K562 (cell line): ENCODE results near the gene METTL23. TPM values are rescaled to one million over a fixed set of nuclear protein-coding genes. Genes with fewer than 3 reads are reported as not detected.
A peak's percentile ranks its signal among the peaks of the same experiment; 100 is the strongest.

Experiments used
- CTBP1 ChIP-seq: fragments of 450-650 bp; IDR thresholded peaks from 2 replicates; pipeline ENCODE4 v1.6.1; 2016; ENCODE audit warnings: borderline replicate concordance
- ETS2 ChIP-seq: IDR thresholded peaks from 2 replicates; pipeline ENCODE4 v1.6.1; 2016; ENCODE audit warnings: borderline replicate concordance, missing genetic modification characterization, mild to moderate bottlenecking, moderate library complexity, missing compliant biosample characterization; ENCODE audit not compliant: poor library complexity, severe bottlenecking
- HDAC2 ChIP-seq: fragments of 450-650 bp; IDR thresholded peaks from 2 replicates; pipeline ENCODE4 v1.6.1; 2016; ENCODE audit warnings: mild to moderate bottlenecking
- HDAC8 ChIP-seq: fragments of 450-650 bp; IDR thresholded peaks from 2 replicates; pipeline ENCODE4 v1.6.1; 2016; ENCODE audit warnings: mild to moderate bottlenecking, missing genetic modification characterization, moderate library complexity, missing compliant biosample characterization
- HEY1 ChIP-seq: fragments of 250-450 bp; sonication (Bioruptor Pico); IDR thresholded peaks from 2 replicates; pipeline ENCODE4 v1.5.0; 2020; ENCODE audit warnings: mild to moderate bottlenecking, moderate library complexity, borderline replicate concordance
- MAZ ChIP-seq, 2 experiments: fragments of 450-650 bp in 1 of 2; sonication (generic) in 1 of 2; formaldehyde crosslinking; IDR thresholded peaks in 1 of 2; conservative IDR thresholded peaks in 1 of 2; 2 replicates each; pipeline versions ENCODE4 v1.4.0 to v1.5.0; 2020; ENCODE audit warnings: mild to moderate bottlenecking in 1 of 2, missing genetic modification reagents in 1 of 2
- MEF2A ChIP-seq: IDR thresholded peaks from 2 replicates; pipeline ENCODE4 v1.6.1; 2011; ENCODE audit warnings: low read depth, mild to moderate bottlenecking, low read length, moderate library complexity; ENCODE audit not compliant: control insufficient read depth
- NCOA1 ChIP-seq: fragments of 450-650 bp; IDR thresholded peaks from 2 replicates; pipeline ENCODE4 v1.6.1; 2016; ENCODE audit warnings: low read depth
- NFE2 ChIP-seq: IDR thresholded peaks from 2 replicates; pipeline ENCODE4 v1.6.1; 2014; ENCODE audit warnings: antibody characterized with exemption, low read depth
- RB1 ChIP-seq: fragments of 450-650 bp; IDR thresholded peaks from 2 replicates; pipeline ENCODE4 v1.6.1; 2017; ENCODE audit warnings: low read depth, mild to moderate bottlenecking
- SUPT5H ChIP-seq: fragments of 450-650 bp; IDR thresholded peaks from 2 replicates; pipeline ENCODE4 v1.6.1; 2016
- TEAD1 ChIP-seq, 2 experiments: fragments of 450-650 bp in 1 of 2; sonication (generic) in 1 of 2; formaldehyde crosslinking; IDR thresholded peaks; 2 replicates each; pipeline versions ENCODE4 v1.4.0 to v1.8.0; 2020 to 2022; ENCODE audit warnings: mild to moderate bottlenecking in 2 of 2, missing genetic modification reagents in 1 of 2
- YY1 ChIP-seq, 3 experiments: IDR thresholded peaks; 2 replicates each; pipeline ENCODE4 v1.6.1; 2011; ENCODE audit warnings: low read length in 2 of 3, mild to moderate bottlenecking in 2 of 3, moderate library complexity in 2 of 3, borderline replicate concordance in 1 of 3, control low read depth in 1 of 3, low read depth in 1 of 3; ENCODE audit not compliant: insufficient read depth in 3 of 3, insufficient replicate concordance in 2 of 3, control insufficient read depth in 1 of 3, insufficient read length in 1 of 3; ENCODE audit errors: extremely low read depth in 1 of 3
- ZNF766 ChIP-seq: fragments of 200-800 bp; sonication (Bioruptor generic); conservative IDR thresholded peaks from 2 replicates; pipeline ENCODE4 v1.6.1; 2016; ENCODE audit warnings: missing genetic modification characterization, missing compliant biosample characterization
- polyA plus RNA-seq, 8 experiments: library from polyadenylated mRNA; depleted of rRNA in 4 of 8; stranded (reverse) in 5 of 8; unstranded in 3 of 8; fragments of >200 nt; fragmentation: Nextera tagmentation in 2 of 8; fragmentation: Illumina TruSeq in 1 of 8; extraction: Ambion mirVana in 2 of 8; extraction: Trizol in 1 of 8; gene quantifications; 2 replicates each; pipeline versions ENCODE4 v1.2.1 to v1.2.3, GENCODE V29; 2011 to 2014; ENCODE audit warnings: inconsistent platforms in 1 of 8, missing spikeins in 1 of 8
- total RNA-seq, 7 experiments: library from RNA; depleted of rRNA in 6 of 7; stranded (reverse); fragments of >200 nt in 6 of 7; fragmentation: Illumina TruSeq in 2 of 7; extraction: Trizol in 2 of 7; gene quantifications; 2 replicates each; pipeline versions ENCODE4 v1.2.1 to v1.2.3, GENCODE V29; 2011 to 2021; ENCODE audit warnings: low replicate concordance in 1 of 7
- TF ChIP-seq, protein P1 (sequence below): fragments of 450-650 bp; IDR thresholded peaks from 2 replicates; pipeline ENCODE4 v1.6.1; 2016; ENCODE audit warnings: antibody characterized with exemption
- TF ChIP-seq, protein P2 (sequence below): fragments of 250-450 bp; sonication (Bioruptor Pico); IDR thresholded peaks from 2 replicates; pipeline ENCODE4 v1.5.0; 2021

The METTL23 gene
- total and polyA plus RNA-seq, 9 of the 15 experiments (the other 6 are each of a cell fraction or from before 2014, with no cell fraction given), result 29.4 to 67.3 (median 41.6) TPM

DNA sequence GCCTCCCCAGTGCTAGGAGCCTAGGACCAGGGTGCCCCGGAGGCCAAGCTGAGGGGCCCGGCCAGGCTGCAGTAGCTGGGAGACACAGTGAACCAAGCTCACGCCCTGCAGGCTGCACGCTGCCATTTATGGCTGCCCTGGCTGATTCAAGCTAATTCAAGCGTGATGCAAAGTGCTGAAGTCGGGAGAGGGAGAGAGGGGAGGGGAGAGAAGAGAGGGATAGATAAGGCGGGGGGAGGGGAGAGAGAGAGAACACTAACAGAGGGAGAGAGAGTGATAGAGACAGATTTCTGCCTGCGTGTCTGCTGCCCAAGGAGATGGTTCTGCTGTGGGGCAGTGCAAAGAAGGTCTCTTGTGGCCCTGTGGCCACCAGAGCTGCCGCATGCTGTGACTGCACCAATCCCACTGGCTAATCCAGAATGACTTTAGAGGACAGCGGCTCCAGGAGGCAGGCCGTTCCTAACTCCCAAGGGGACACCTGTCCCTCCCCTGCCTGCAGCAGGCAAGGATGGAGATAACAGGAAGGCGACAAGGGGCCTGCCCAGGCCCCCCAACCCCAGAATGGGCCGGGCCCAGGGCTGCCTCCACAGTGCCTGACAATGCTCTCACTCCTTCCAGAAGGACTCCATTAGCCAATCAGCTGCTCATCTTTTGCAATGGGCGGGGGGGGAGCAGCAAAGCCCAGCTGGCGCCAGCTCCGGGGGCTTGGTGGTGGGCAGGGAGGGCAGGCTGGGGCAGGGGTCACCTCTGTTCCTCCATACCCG is 28.8 kb upstream of the METTL23 start (continued):
- TF ChIP-seq, protein P1, sequence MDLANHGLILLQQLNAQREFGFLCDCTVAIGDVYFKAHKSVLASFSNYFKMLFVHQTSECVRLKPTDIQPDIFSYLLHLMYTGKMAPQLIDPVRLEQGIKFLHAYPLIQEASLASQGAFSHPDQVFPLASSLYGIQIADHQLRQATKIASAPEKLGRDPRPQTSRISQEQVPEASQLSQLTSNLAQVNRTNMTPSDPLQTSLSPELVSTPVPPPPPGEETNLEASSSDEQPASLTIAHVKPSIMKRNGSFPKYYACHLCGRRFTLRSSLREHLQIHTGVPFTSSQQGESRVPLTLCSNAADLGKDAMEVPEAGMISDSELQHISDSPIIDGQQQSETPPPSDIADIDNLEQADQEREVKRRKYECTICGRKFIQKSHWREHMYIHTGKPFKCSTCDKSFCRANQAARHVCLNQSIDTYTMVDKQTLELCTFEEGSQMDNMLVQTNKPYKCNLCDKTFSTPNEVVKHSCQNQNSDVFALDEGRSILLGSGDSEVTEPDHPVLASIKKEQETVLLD, result peak; percentile 81
- TF ChIP-seq HDAC8, result no peak
- no peak for TF ChIP-seq ETS2
- peak; percentile 45; the same call in 1 of the 2 replicates for TF ChIP-seq NCOA1
- TF ChIP-seq NFE2, result no peak
- TF ChIP-seq HDAC2, result peak; percentile 95
- 0 out of 2 replicates have a peak, but pooled peaks have one; percentile 32 for TF ChIP-seq ZNF766 (CRISPR knock-in tag)
- peak in 1 of 3 experiments; percentile 57 for TF ChIP-seq YY1 (IDR thresholded peaks at IDR 0.05; ENCODE audit: borderline replicate concordance in 1 of 3, control insufficient read depth in 1 of 3, extremely low read depth in 1 of 3, insufficient read depth in 3 of 3, insufficient read length in 1 of 3, insufficient replicate concordance in 2 of 3, low read depth in 1 of 3, low read length in 2 of 3)
- TF ChIP-seq MAZ (CRISPR knock-in tag; conservative IDR thresholded peaks at IDR 0.05 in 1 of 2, IDR thresholded peaks at IDR 0.05 in 1 of 2), result peak; percentile 59 to 60; a peak in 3 of 4 replicates
- peak; percentile 77; the same call in 1 of the 2 replicates for TF ChIP-seq CTBP1
- no peak for TF ChIP-seq SUPT5H
- TF ChIP-seq MEF2A, result no peak
- no peak for TF ChIP-seq HEY1 (CRISPR knock-in tag)
- TF ChIP-seq, protein P2, sequence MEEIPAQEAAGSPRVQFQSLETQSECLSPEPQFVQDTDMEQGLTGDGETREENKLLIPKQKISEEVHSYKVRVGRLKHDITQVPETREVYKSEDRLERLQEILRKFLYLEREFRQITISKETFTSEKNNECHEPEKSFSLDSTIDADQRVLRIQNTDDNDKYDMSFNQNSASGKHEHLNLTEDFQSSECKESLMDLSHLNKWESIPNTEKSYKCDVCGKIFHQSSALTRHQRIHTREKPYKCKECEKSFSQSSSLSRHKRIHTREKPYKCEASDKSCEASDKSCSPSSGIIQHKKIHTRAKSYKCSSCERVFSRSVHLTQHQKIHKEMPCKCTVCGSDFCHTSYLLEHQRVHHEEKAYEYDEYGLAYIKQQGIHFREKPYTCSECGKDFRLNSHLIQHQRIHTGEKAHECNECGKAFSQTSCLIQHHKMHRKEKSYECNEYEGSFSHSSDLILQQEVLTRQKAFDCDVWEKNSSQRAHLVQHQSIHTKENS, result no peak
- TF ChIP-seq TEAD1 (CRISPR knock-in tag; IDR thresholded peaks at IDR 0.05), result no peak
- no peak for TF ChIP-seq RB1
